ENCODE measurements around the gene A4GNT. TPM values are rescaled to one million over a fixed set of nuclear protein-coding genes. Genes with fewer than 3 reads are reported as not detected.
A peak's percentile ranks its signal among the peaks of the same experiment; 100 is the strongest.
"Not testable (repeated sequence)": the region's sequence is repeated elsewhere in the genome, so short reads cannot be mapped to it uniquely, and the experiment has no call there.

The A4GNT gene
- not detected for polyA plus RNA-seq

GRCh38 chr3:138132239-138132638 is at the start of gene A4GNT:
Gene A4GNT, minus strand, starts transcription at chr3:138132390. Its CDS starts 1,134 bp downstream, at chr3:138131256.
- Mint-ChIP-seq H3K4me1 (no peaks in the 10 kb centered on the region), H3K27ac (no peak within 1 kb of the TSS), H3K27me3 (ENCODE audit: low read depth in 3 of 3) (peaks cover 3 to 6% (median 3%) of the 10 kb centered on the region in 3 donors), H3K4me3 (no peak within 1 kb of the TSS), H3K9me3 (no peaks in the 10 kb centered on the region), H3K36me3 (no peaks in the 10 kb centered on the region)
- DNase-seq: no peak

DNA sequence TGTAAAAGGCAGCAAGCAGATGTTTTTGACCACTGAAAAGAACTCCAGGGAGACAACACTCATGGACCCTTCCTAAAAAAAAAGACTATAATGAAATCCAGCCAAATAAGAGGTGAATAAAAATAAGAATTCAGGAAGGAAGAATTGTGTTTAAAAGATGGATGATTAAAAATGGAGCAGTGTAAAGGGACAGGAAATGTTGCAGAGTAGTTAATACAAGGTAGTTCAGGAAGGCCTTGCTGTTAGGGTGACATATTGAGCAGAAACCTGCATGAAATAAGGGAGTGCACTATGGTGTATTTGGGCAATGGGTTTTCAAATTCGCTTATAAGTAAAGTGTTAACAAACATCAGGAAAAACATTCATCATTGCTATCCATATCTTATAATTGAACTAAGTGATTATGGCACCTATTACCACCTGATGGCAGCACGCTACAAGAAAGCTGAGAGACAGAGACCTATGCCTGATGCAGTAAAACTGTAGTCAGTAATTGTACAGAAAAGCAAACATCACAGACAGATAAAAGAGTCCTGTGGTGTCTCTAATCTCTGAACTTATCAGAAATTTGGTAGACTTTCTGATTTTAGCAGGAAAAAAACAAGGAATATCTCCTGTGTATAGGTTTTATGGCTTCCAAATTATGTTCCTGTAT is 48.3 kb upstream of the A4GNT start:
- Mint-ChIP-seq H3K9me3 (no peaks in the 10 kb centered on the region), H3K27ac (no peak overlapping the region), H3K27me3 (ENCODE audit: low read depth in 3 of 3) (peaks cover 0 to 11% (median 8%) of the 10 kb centered on the region in 3 donors), H3K4me1 (peaks cover 0 to 2% of the 10 kb centered on the region in 2 donors), H3K36me3 (no peaks in the 10 kb centered on the region), H3K4me3 (no peak overlapping the region)
- no peak for DNase-seq

GRCh38 chr3:138174421-138175131 is 42.4 kb upstream of the A4GNT start, which contains the start of gene DBR1:
Gene DBR1, minus strand, starts transcription at chr3:138174921. Its CDS starts 126 bp downstream, at chr3:138174795.
- peak within 1 kb of the TSS; percentile 98 to 99 (median 98) for H3K4me3 Mint-ChIP-seq

GRCh38 chr3:138173769-138174420 is 41.7 kb upstream of the A4GNT start:
- H3K4me1 Mint-ChIP-seq: peaks cover 29 to 46% of the 10 kb centered on the region in 2 donors
- peak overlapping the region; percentile 91 to 96 (median 93) for H3K27ac Mint-ChIP-seq
- no peaks in the 10 kb centered on the region for H3K9me3 Mint-ChIP-seq
- peaks cover 9 to 13% (median 10%) of the 10 kb centered on the region in 3 donors for H3K36me3 Mint-ChIP-seq
- no peak for DNase-seq
- H3K4me3 Mint-ChIP-seq: peak overlapping the region; percentile 98 to 99 (median 98)
- H3K27me3 Mint-ChIP-seq (ENCODE audit: low read depth in 3 of 3): peaks cover 0 to 6% (median 6%) of the 10 kb centered on the region in 3 donors

More at GRCh38 chr3:138174421-138175131, 42.4 kb upstream of the A4GNT start, which contains the start of gene DBR1:
- peak within 1 kb of the TSS; percentile 91 to 96 (median 93) for H3K27ac Mint-ChIP-seq
- DNase-seq: peak; percentile 77 to 82 (median 81)
- no peaks in the 10 kb centered on the region for H3K9me3 Mint-ChIP-seq
- peaks cover 8 to 11% (median 9%) of the 10 kb centered on the region in 3 donors for H3K36me3 Mint-ChIP-seq
- peaks cover 29 to 46% of the 10 kb centered on the region in 2 donors for H3K4me1 Mint-ChIP-seq
- H3K27me3 Mint-ChIP-seq (ENCODE audit: low read depth in 3 of 3): peaks cover 0 to 9% (median 6%) of the 10 kb centered on the region in 3 donors

DNA sequence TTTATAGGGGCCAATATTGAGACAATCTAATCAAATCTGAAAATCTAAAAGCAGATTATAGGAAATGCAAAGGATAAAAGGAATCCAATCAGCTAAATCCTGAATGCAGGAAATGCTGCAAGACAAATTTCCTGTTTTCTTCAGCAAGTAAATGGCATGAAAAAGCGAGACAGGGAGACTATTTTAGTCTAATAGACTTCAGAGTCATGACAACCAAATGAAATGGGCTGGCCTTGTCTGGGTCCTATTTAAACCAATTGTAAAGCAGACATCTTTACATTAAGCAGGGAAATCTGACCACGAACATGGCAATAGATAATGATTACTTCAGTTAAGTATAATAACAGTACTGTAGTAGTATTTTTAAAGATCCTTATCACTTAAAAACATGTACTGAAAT is 40.4 kb upstream of the A4GNT start:
- peak overlapping the region in 5 of 6 donors; percentile 7 to 51 (median 33) for H3K27ac Mint-ChIP-seq
- H3K9me3 Mint-ChIP-seq: no peaks in the 10 kb centered on the region
- peaks cover 9 to 17% (median 12%) of the 10 kb centered on the region in 3 donors for H3K36me3 Mint-ChIP-seq
- H3K4me3 Mint-ChIP-seq: peak overlapping the region in 4 of 5 donors; percentile 44 to 98 (median 48)
- H3K4me1 Mint-ChIP-seq: peaks cover 29 to 46% of the 10 kb centered on the region in 2 donors
- no peak for DNase-seq
- peaks cover 0 to 6% (median 6%) of the 10 kb centered on the region in 3 donors for H3K27me3 Mint-ChIP-seq (ENCODE audit: low read depth in 3 of 3)

DNA sequence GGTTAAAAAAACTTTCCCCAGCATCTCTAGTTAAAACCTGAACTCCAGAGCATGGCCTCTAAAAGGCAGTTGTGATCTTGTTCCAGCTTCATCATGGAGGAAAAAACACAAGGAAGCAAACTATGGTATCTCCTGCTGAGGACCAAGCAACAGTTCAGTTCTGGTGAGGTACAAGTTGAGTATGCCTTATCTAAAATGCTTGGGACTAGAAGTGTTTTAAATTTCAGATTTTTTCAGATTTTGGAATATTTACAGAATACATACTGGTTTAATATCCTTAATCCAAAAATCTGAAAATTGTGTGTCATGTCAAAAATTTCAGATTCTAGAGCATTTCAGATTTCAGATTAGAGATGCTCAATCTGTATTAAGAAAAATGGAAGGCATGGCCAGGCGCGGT is 32.9 kb upstream of the A4GNT start:
- no peak overlapping the region for H3K27ac Mint-ChIP-seq
- H3K4me1 Mint-ChIP-seq: peaks cover 0 to 15% of the 10 kb centered on the region in 2 donors
- DNase-seq: no peak
- H3K9me3 Mint-ChIP-seq: no peaks in the 10 kb centered on the region
- H3K36me3 Mint-ChIP-seq: peaks cover 29 to 55% (median 37%) of the 10 kb centered on the region in 3 donors
- no peak overlapping the region for H3K4me3 Mint-ChIP-seq
- no peaks in the 10 kb centered on the region for H3K27me3 Mint-ChIP-seq (ENCODE audit: low read depth in 3 of 3)

DNA sequence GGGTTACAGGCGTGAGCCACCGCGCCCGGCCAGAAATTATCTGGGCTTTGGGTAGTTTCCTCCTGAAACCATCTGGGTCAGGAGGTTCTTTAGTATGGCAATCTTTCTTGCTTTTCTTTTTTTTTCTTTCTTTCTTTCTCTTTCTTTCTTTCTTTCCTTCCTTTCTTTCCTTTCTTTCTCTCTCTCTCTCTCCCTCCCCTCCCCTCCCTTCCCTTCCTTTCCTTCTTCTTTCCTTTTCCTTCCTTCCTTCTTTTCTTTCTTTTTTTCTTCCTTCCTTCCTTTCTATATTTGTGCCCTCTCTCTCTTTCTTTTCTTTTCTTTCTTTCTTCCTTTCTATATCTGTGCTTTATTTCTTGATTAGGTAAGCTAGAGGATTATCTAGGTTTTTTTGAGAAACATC is 25.6 kb upstream of the A4GNT start:
- peaks cover 0 to 10% (median 0%) of the 10 kb centered on the region in 3 donors for H3K27me3 Mint-ChIP-seq (ENCODE audit: low read depth in 3 of 3)
- H3K36me3 Mint-ChIP-seq: peaks cover 11 to 25% (median 14%) of the 10 kb centered on the region in 3 donors
- no peaks in the 10 kb centered on the region for H3K4me1 Mint-ChIP-seq
- H3K27ac Mint-ChIP-seq: no peak overlapping the region
- no peak overlapping the region for H3K4me3 Mint-ChIP-seq
- peaks cover 0 to 5% (median 1%) of the 10 kb centered on the region in 6 donors for H3K9me3 Mint-ChIP-seq
- no peak for DNase-seq

DNA sequence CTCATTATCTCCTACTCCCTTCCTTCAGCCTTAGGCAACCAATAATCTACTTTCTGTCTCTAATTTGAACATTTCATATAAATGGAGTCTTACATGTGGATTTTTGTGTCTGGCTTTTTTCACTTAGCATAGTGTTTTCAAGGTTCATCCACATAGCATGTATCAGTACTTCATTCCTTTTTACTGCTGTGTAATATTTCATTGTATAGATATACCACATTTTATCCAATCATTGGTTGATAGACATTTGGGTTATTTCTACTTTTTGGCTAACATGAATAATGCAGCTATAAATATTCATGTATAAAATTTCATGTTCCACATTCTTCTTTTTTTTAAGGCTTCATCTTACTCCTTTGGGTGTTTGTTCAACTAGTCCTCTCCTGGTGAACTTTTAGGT is 22.3 kb upstream of the A4GNT start:
- no peak overlapping the region for H3K27ac Mint-ChIP-seq
- H3K36me3 Mint-ChIP-seq: peaks cover 0 to 6% (median 0%) of the 10 kb centered on the region in 3 donors
- H3K4me3 Mint-ChIP-seq: no peak overlapping the region
- no peak for DNase-seq
- peaks cover 0 to 5% (median 1%) of the 10 kb centered on the region in 6 donors for H3K9me3 Mint-ChIP-seq
- peaks cover 0 to 10% (median 0%) of the 10 kb centered on the region in 3 donors for H3K27me3 Mint-ChIP-seq (ENCODE audit: low read depth in 3 of 3)
- H3K4me1 Mint-ChIP-seq: no peaks in the 10 kb centered on the region

GRCh38 chr3:138148503-138148902 is 16.3 kb upstream of the A4GNT start:
- peaks cover 0 to 5% (median 0%) of the 10 kb centered on the region in 3 donors for H3K27me3 Mint-ChIP-seq (ENCODE audit: low read depth in 3 of 3)

DNA sequence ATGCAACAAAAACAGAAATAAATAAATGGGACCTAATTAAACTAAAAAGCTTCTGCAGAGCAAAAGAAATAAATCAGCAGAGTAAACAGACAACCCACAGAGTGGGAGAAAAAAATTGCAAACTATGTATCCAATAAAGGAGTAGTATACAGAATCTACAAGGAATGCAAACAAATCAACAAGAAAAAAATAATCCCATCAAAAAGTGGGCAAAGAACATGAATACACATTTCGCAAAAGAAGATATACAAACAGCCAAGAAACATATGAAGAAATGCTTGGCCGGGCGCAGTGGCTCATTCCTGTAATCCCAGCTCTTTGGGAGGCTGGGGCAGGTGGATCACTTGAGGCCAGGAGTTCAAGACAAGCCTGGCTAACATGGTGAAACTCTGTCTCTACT is 10.0 kb upstream of the A4GNT start:
- not testable (repeated sequence) for H3K4me1 Mint-ChIP-seq; H3K36me3 Mint-ChIP-seq; DNase-seq; H3K9me3 Mint-ChIP-seq; H3K27ac Mint-ChIP-seq; H3K27me3 Mint-ChIP-seq (ENCODE audit: low read depth in 3 of 3); H3K4me3 Mint-ChIP-seq

More at GRCh38 chr3:138148503-138148902, 16.3 kb upstream of the A4GNT start:
- DNase-seq: no peak
- Mint-ChIP-seq H3K4me3 (no peak overlapping the region), H3K4me1 (no peaks in the 10 kb centered on the region), H3K36me3 (no peaks in the 10 kb centered on the region), H3K9me3 (peaks cover 0 to 1% (median 0%) of the 10 kb centered on the region in 6 donors), H3K27ac (no peak overlapping the region)

DNA sequence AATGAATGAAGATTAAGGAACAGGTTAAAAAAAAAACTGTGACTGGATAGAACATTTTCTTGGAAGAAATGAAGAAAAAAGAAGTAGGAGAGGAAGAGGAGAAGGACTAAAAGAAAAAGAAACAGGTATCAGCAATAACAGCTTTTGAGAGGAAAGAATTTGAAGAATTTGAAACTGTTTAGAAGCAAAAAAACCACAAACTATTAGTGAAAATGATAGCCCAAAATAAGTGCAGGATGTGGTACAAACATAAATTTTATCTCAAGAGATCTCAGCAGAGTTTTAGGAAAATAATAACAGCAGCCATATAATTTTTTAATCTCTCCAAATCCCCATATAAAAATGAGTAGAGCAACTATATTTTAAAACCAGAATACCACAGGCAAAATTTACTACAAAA is 8.8 kb upstream of the A4GNT start:
- H3K27me3 Mint-ChIP-seq (ENCODE audit: low read depth in 3 of 3): peaks cover 0 to 6% (median 3%) of the 10 kb centered on the region in 3 donors
- H3K9me3 Mint-ChIP-seq: peaks cover 0 to 2% (median 0%) of the 10 kb centered on the region in 6 donors
- H3K4me3 Mint-ChIP-seq: no peak overlapping the region
- H3K36me3 Mint-ChIP-seq: no peaks in the 10 kb centered on the region
- no peak for DNase-seq
- H3K4me1 Mint-ChIP-seq: no peaks in the 10 kb centered on the region
- no peak overlapping the region for H3K27ac Mint-ChIP-seq

DNA sequence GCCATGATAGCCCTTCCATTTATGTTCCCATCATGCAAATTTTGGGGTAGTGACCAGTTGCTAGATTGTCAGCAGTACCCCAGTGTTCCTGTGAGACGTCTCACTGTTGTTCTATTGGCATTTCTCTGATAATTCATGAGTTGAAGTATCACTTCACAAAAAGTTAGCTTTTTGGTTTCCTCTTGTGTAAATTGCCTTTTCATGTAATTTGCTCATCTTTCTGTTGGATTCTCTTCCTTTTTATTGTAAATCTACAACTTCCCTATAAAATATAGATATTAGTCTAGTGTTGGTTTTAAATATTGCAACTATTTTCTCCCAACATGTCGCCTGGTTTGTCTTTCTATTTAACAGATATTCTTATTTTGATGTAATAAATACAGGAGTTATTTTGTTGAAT is 7.5 kb upstream of the A4GNT start:
- DNase-seq: no peak
- no peaks in the 10 kb centered on the region for H3K36me3 Mint-ChIP-seq

GRCh38 chr3:138137861-138138260 is 5.7 kb upstream of the A4GNT start:
- peaks cover 0 to 6% (median 4%) of the 10 kb centered on the region in 3 donors for H3K27me3 Mint-ChIP-seq (ENCODE audit: low read depth in 3 of 3)
- H3K9me3 Mint-ChIP-seq: no peaks in the 10 kb centered on the region

More for the DNA sequence above, 7.5 kb upstream of the A4GNT start:
- H3K9me3 Mint-ChIP-seq: peaks cover 0 to 2% (median 0%) of the 10 kb centered on the region in 6 donors
- no peaks in the 10 kb centered on the region for H3K4me1 Mint-ChIP-seq
- H3K4me3 Mint-ChIP-seq: no peak overlapping the region
- H3K27ac Mint-ChIP-seq: no peak overlapping the region
- H3K27me3 Mint-ChIP-seq (ENCODE audit: low read depth in 3 of 3): peaks cover 0 to 6% (median 3%) of the 10 kb centered on the region in 3 donors

More at GRCh38 chr3:138137861-138138260, 5.7 kb upstream of the A4GNT start:
- H3K27ac Mint-ChIP-seq: no peak overlapping the region
- no peak overlapping the region for H3K4me3 Mint-ChIP-seq
- H3K36me3 Mint-ChIP-seq: no peaks in the 10 kb centered on the region
- H3K4me1 Mint-ChIP-seq: no peaks in the 10 kb centered on the region
- no peak for DNase-seq
